C4-2B (cell line): ENCODE results near the gene MFN2.

Experiments
- H3K27ac ChIP-seq: fragments of 450-650 bp; 2 replicates; pipeline ENCODE4 v1.5.1; 2017
- CTCF ChIP-seq: fragments of 450-650 bp; conservative IDR thresholded peaks from 2 replicates; pipeline ENCODE4 v1.5.1; 2017; ENCODE audit warnings: mild to moderate bottlenecking
- ZFX ChIP-seq: fragments of 450-650 bp; IDR thresholded peaks from 2 replicates; pipeline ENCODE4 v1.6.1; 2017

Gene MFN2

GRCh38 chr1:12016182-12016581, 35.9 kb downstream of the MFN2 start:
- TF ChIP-seq CTCF (no peak), ZFX (no peak)

GRCh38 chr1:12019858-12020509, 39.7 kb downstream of the MFN2 start:
- peak overlapping the region; percentile 79 for H3K27ac ChIP-seq
- TF ChIP-seq ZFX (no peak), CTCF (no peak)

More at GRCh38 chr1:12016182-12016581, 35.9 kb downstream of the MFN2 start:
- H3K27ac ChIP-seq = no peak overlapping the region

- H3K27ac ChIP-seq = no peak overlapping the region
- no peak for TF ChIP-seq CTCF
- TF ChIP-seq ZFX = no peak
Measured at GRCh38 chr1:12021616-12022015, 41.4 kb downstream of the MFN2 start.

GRCh38 chr1:12022036-12022435, 41.8 kb downstream of the MFN2 start:
- no peak overlapping the region for H3K27ac ChIP-seq
- no peak for TF ChIP-seq CTCF
- TF ChIP-seq ZFX = no peak

GRCh38 chr1:12026586-12026985, 46.3 kb downstream of the MFN2 start:
- TF ChIP-seq CTCF (no peak), ZFX (no peak)
- H3K27ac ChIP-seq = no peak overlapping the region

- H3K27ac ChIP-seq = no peak overlapping the region
- TF ChIP-seq ZFX = no peak
- TF ChIP-seq CTCF = no peak
Measured at GRCh38 chr1:12028248-12028647, 48.0 kb downstream of the MFN2 start.

GRCh38 chr1:12028957-12029511, 48.8 kb downstream of the MFN2 start:
- H3K27ac ChIP-seq = no peak overlapping the region
- TF ChIP-seq ZFX = no peak
- no peak for TF ChIP-seq CTCF
